ENCODE measurements around the gene DENND5A.
A peak's percentile ranks its signal among the peaks of the same experiment; 100 is the strongest.
"Not testable (repeated sequence)": the region's sequence is repeated elsewhere in the genome, so short reads cannot be mapped to it uniquely, and the experiment has no call there.

DENND5A gene

GRCh38 chr11:9266926-9267325, 1.8 kb upstream of the DENND5A start:
- DNase-seq, result no peak
- in situ Hi-C loops (cut with HindIII; ENCODE audit: low pct_ligation_motif_present, low pct_unique_long_range_greater_than_20kb, low sequenced_read_pairs), result no loop called here

GRCh38 chr11:9266132-9266736, 1.1 kb upstream of the DENND5A start:
- no peak for DNase-seq
- in situ Hi-C loops (cut with HindIII; ENCODE audit: low pct_ligation_motif_present, low pct_unique_long_range_greater_than_20kb, low sequenced_read_pairs), result no loop called here

GRCh38 chr11:9264316-9265210, 587 bp downstream of the DENND5A start:
- in situ Hi-C loops (cut with HindIII; ENCODE audit: low pct_ligation_motif_present, low pct_unique_long_range_greater_than_20kb, low sequenced_read_pairs), result no loop called here
- peak; percentile 63 for DNase-seq

- DNase-seq, result peak; percentile 26
- in situ Hi-C loops (cut with HindIII; ENCODE audit: low pct_ligation_motif_present, low pct_unique_long_range_greater_than_20kb, low sequenced_read_pairs), result no loop called here
Measured at GRCh38 chr11:9263840-9264315, 1.3 kb downstream of the DENND5A start.

- in situ Hi-C loops (cut with HindIII; ENCODE audit: low pct_ligation_motif_present, low pct_unique_long_range_greater_than_20kb, low sequenced_read_pairs); DNase-seq: not testable (repeated sequence)
Measured at GRCh38 chr11:9260838-9261146, 4.4 kb downstream of the DENND5A start.

GRCh38 chr11:9259981-9260837, 4.9 kb downstream of the DENND5A start:
- in situ Hi-C loops (cut with HindIII; ENCODE audit: low pct_ligation_motif_present, low pct_unique_long_range_greater_than_20kb, low sequenced_read_pairs), result no loop called here
- DNase-seq, result no peak

GRCh38 chr11:9258279-9258678, 6.9 kb downstream of the DENND5A start:
- in situ Hi-C loops (cut with HindIII; ENCODE audit: low pct_ligation_motif_present, low pct_unique_long_range_greater_than_20kb, low sequenced_read_pairs); DNase-seq: not testable (repeated sequence)

- DNase-seq, result no peak
Measured at GRCh38 chr11:9254416-9254815, 10.7 kb downstream of the DENND5A start.

GRCh38 chr11:9253086-9253485, 12.1 kb downstream of the DENND5A start:
- DNase-seq, result no peak
- in situ Hi-C loops (cut with HindIII; ENCODE audit: low pct_ligation_motif_present, low pct_unique_long_range_greater_than_20kb, low sequenced_read_pairs), result no loop called here

More at GRCh38 chr11:9254416-9254815, 10.7 kb downstream of the DENND5A start:
- in situ Hi-C loops (cut with HindIII; ENCODE audit: low pct_ligation_motif_present, low pct_unique_long_range_greater_than_20kb, low sequenced_read_pairs), result no loop called here

- in situ Hi-C loops (cut with HindIII; ENCODE audit: low pct_ligation_motif_present, low pct_unique_long_range_greater_than_20kb, low sequenced_read_pairs), result no loop called here
- no peak for DNase-seq
Measured at GRCh38 chr11:9251311-9251710, 13.8 kb downstream of the DENND5A start.

GRCh38 chr11:9250139-9250582, 15.0 kb downstream of the DENND5A start:
- no peak for DNase-seq
- in situ Hi-C loops (cut with HindIII; ENCODE audit: low pct_ligation_motif_present, low pct_unique_long_range_greater_than_20kb, low sequenced_read_pairs), result no loop called here

GRCh38 chr11:9249252-9249651, 15.9 kb downstream of the DENND5A start:
- in situ Hi-C loops (cut with HindIII; ENCODE audit: low pct_ligation_motif_present, low pct_unique_long_range_greater_than_20kb, low sequenced_read_pairs), result no loop called here
- no peak for DNase-seq

GRCh38 chr11:9247863-9248262, 17.3 kb downstream of the DENND5A start:
- in situ Hi-C loops (cut with HindIII; ENCODE audit: low pct_ligation_motif_present, low pct_unique_long_range_greater_than_20kb, low sequenced_read_pairs), result no loop called here
- no peak for DNase-seq

GRCh38 chr11:9236242-9236641, 28.9 kb downstream of the DENND5A start:
- in situ Hi-C loops (cut with HindIII; ENCODE audit: low pct_ligation_motif_present, low pct_unique_long_range_greater_than_20kb, low sequenced_read_pairs); DNase-seq: not testable (repeated sequence)

GRCh38 chr11:9232482-9232881, 32.7 kb downstream of the DENND5A start:
- DNase-seq, result no peak
- in situ Hi-C loops (cut with HindIII; ENCODE audit: low pct_ligation_motif_present, low pct_unique_long_range_greater_than_20kb, low sequenced_read_pairs), result no loop called here

GRCh38 chr11:9231848-9232177, 33.3 kb downstream of the DENND5A start:
- DNase-seq, result no peak
- in situ Hi-C loops (cut with HindIII; ENCODE audit: low pct_ligation_motif_present, low pct_unique_long_range_greater_than_20kb, low sequenced_read_pairs), result no loop called here

GRCh38 chr11:9230296-9230695, 34.9 kb downstream of the DENND5A start:
- in situ Hi-C loops (cut with HindIII; ENCODE audit: low pct_ligation_motif_present, low pct_unique_long_range_greater_than_20kb, low sequenced_read_pairs), result no loop called here
- no peak for DNase-seq

- in situ Hi-C loops (cut with HindIII; ENCODE audit: low pct_ligation_motif_present, low pct_unique_long_range_greater_than_20kb, low sequenced_read_pairs), result no loop called here
- DNase-seq, result no peak
Measured at GRCh38 chr11:9228091-9228490, 37.1 kb downstream of the DENND5A start.

GRCh38 chr11:9225748-9226298, 39.3 kb downstream of the DENND5A start:
- in situ Hi-C loops (cut with HindIII; ENCODE audit: low pct_ligation_motif_present, low pct_unique_long_range_greater_than_20kb, low sequenced_read_pairs), result no loop called here
- DNase-seq, result no peak

Data from ACHN (cell line).